Activated CD4-positive, alpha-beta memory T cell treated with anti-CD3 and anti-CD28 coated beads for 36 hours (primary cell): ENCODE measurements around the gene RTP5. TPM values are rescaled to one million over a fixed set of nuclear protein-coding genes. Genes with fewer than 3 reads are reported as not detected.

Source experiments
- CTCF ChIA-PET: fragments of 350-600 bp; sonication (Branson Sonifier 250); formaldehyde crosslinking; loops from one replicate; lab custom pipeline; 2021; ENCODE audit warnings: antibody characterized with exemption, inconsistent platforms; lab: Charles Lee
- POLR2A ChIA-PET: fragments of 350-600 bp; sonication (Branson Sonifier 250); formaldehyde crosslinking; loops from one replicate; lab custom pipeline; 2021; ENCODE audit warnings: antibody characterized with exemption; lab: Charles Lee
- DNase-seq: peaks from one replicate; pipeline ENCODE4 v3.0.0-alpha.2; 2020
- H3K27ac Mint-ChIP-seq: one replicate; pipeline ENCODE4 v1.8.0; 2021; ENCODE audit warnings: mixed read lengths
- H3K27me3 Mint-ChIP-seq: one replicate; pipeline ENCODE4 v1.8.0; 2021; ENCODE audit warnings: mixed read lengths
- H3K36me3 Mint-ChIP-seq: one replicate; pipeline ENCODE4 v1.8.0; 2021; ENCODE audit warnings: mixed read lengths
- H3K4me1 Mint-ChIP-seq: one replicate; pipeline ENCODE4 v1.8.0; 2021; ENCODE audit warnings: low read depth, mixed read lengths
- H3K4me3 Mint-ChIP-seq: one replicate; pipeline ENCODE4 v1.8.0; 2021; ENCODE audit warnings: mild to moderate bottlenecking, mixed read lengths
- H3K9me3 Mint-ChIP-seq: one replicate; pipeline ENCODE4 v1.8.0; 2021; ENCODE audit warnings: mixed read lengths
- intact Hi-C: fragments of 100-400 bp; cut with micrococcal nuclease; formaldehyde crosslinking; loops from one replicate; pipeline ENCODE4 v1.15.1; 2023
- total RNA-seq, 2 experiments: library from RNA; stranded (reverse); gene quantifications; one replicate each; pipeline ENCODE4 v1.2.3, GENCODE V29; 2021

The RTP5 gene
- total RNA-seq, 2 experiments from 2014 or later, result 0.10 to 0.12 TPM

DNA sequence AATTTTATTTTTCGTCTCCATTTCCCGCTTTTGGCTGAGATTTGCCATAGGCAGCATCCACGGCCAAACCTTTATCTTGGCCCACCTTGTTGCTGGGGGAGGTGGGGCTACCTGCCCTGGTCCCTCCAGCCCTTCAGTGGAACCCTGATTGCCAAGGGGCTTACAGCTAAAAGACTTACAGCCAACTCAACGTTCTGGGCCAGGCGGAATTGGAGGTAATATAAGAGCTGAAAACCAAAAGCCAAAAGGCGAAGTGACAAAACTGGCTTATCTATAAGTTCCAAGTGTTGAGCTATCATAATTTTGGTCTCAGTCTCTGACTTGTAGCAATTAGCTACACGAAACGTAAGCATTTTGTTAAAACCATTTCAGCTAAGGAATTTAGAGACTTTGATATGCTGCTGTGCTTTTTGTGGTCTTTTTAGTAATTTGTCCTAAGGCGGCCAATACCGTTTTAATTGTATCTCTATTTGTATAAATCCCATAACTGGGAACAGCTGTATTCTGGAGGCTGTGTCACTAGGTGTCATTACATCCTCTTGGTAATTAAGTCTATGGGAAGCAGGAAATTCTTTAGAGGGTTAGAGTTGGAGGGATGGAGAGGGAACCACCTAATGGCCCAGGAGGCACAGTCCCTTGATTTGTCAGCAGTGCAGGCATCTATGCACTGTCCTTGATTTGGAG lies 34.9 kb upstream of the RTP5 start:
- H3K27me3 Mint-ChIP-seq, result peaks cover 9% of the 10 kb centered on the region
- ChIA-PET CTCF (interaction anchor here (0.9 to 1.1 kb wide), 2 partner anchors 32 to 44 kb away, joined by 3 to 4 read pairs; no protein-coding TSS in a partner anchor), POLR2A (interaction anchor here (0.5 kb wide), 1 partner anchor 223 kb away, joined by 5 read pairs; no protein-coding TSS in a partner anchor)
- intact Hi-C loops, result no loop called here
- H3K36me3 Mint-ChIP-seq, result no peaks in the 10 kb centered on the region
- H3K9me3 Mint-ChIP-seq, result no peaks in the 10 kb centered on the region
- H3K27ac Mint-ChIP-seq, result no peak overlapping the region
- H3K4me3 Mint-ChIP-seq, result no peak overlapping the region
- DNase-seq, result no peak
- H3K4me1 Mint-ChIP-seq, result peaks cover 10% of the 10 kb centered on the region

DNA sequence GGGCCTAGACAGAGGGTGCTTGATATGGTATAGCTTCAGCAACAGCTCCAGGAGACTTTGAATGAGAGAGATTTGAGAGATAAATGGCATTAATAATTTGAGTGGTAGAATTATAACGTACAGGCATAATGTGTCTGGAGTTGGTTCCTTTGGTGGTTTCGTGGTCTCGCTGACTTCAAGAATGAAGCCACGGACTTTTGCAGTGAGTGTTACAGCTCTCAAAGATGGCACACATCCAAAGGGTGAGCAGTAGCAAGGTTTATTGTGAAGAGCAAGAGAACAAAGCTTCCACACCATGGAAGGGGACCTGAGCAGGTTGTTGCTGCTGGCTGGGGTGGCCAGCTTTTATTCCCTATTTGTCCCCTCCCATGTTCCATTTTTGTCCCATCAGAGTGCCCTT lies 33.9 kb upstream of the RTP5 start:
- Mint-ChIP-seq H3K4me1 (peaks cover 10% of the 10 kb centered on the region), H3K27ac (no peak overlapping the region), H3K9me3 (no peaks in the 10 kb centered on the region), H3K36me3 (no peaks in the 10 kb centered on the region), H3K27me3 (peaks cover 9% of the 10 kb centered on the region), H3K4me3 (no peak overlapping the region)
- peak; percentile 31 for DNase-seq
- ChIA-PET CTCF (interaction anchor here (1.0 to 1.1 kb wide), 2 partner anchors 31 to 43 kb away, joined by 4 to 6 read pairs; no protein-coding TSS in a partner anchor), POLR2A (no interaction called here)
- intact Hi-C loops, result no loop called here

DNA sequence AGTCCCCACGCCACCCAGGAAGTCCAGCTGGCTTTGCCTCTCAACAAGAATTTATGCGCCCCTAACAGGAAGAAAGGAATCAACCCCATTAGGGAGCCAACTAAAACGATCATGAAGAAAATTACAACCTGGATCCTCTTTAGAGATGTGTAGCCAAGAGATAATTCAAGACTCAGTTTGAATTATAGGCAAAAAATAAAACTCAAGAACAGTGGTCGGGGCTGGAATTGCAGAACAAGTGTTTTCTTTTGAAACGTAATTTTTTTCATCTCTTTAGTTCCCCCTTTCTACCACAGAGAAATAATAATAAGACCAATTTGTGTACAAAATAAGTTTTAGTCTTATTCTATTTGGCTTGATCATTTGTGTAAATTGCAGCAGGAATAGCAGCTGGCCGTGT lies 33.2 kb upstream of the RTP5 start:
- intact Hi-C loops, result no loop called here
- ChIA-PET CTCF (interaction anchor here (1.0 kb wide), 1 partner anchor 42 kb away, joined by 6 read pairs; no protein-coding TSS in a partner anchor), POLR2A (no interaction called here)
- no peak for DNase-seq
- Mint-ChIP-seq H3K27ac (no peak overlapping the region), H3K9me3 (no peaks in the 10 kb centered on the region), H3K36me3 (no peaks in the 10 kb centered on the region), H3K27me3 (peaks cover 9% of the 10 kb centered on the region), H3K4me3 (no peak overlapping the region), H3K4me1 (peaks cover 10% of the 10 kb centered on the region)

DNA sequence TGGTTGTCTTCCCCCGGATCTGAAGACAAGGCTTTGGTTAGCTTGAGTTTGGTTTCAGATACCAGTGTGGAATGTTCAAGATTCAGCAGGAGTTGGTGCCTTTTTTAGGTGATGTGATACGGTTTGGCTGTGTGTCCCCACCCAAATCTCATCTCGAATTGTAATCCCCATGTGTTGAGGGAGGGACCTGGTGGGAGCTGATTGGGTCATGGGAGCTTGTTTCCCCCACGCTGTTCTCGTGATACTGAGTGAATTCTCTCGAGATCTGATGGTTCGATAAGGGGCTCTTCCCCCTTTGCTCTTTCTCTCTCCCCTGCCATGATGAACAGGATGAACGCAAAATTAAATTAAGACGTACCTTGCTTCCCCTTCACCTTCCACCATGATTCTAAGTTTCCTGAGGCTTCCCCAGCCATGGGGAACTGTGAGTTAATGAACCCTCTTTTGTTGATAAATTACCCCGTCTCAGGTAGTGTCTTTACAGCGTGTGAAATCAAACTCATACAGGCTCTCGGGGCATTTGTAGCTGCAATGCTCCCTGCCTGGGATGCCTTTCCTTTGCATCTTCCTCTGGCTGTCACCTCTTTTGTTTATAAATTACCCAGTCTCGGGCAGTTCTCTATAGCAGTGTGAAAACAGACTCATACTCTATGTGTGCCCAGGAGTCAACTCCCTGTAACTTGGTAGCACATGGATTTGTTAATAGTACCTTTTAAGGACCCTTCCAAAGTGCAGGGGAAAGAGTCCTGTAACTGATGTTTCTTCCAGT lies 32.1 kb upstream of the RTP5 start:
- no peak overlapping the region for H3K27ac Mint-ChIP-seq
- no peaks in the 10 kb centered on the region for H3K9me3 Mint-ChIP-seq
- H3K4me1 Mint-ChIP-seq, result peaks cover 10% of the 10 kb centered on the region
- DNase-seq, result peak; percentile 4
- no peak overlapping the region for H3K4me3 Mint-ChIP-seq
- intact Hi-C loops, result no loop called here
- ChIA-PET CTCF (interaction anchor here (0.9 kb wide), 1 partner anchor 8 kb away, joined by 3 read pairs; no protein-coding TSS in a partner anchor), POLR2A (no interaction called here)
- H3K27me3 Mint-ChIP-seq, result peaks cover 9% of the 10 kb centered on the region
- no peaks in the 10 kb centered on the region for H3K36me3 Mint-ChIP-seq

DNA sequence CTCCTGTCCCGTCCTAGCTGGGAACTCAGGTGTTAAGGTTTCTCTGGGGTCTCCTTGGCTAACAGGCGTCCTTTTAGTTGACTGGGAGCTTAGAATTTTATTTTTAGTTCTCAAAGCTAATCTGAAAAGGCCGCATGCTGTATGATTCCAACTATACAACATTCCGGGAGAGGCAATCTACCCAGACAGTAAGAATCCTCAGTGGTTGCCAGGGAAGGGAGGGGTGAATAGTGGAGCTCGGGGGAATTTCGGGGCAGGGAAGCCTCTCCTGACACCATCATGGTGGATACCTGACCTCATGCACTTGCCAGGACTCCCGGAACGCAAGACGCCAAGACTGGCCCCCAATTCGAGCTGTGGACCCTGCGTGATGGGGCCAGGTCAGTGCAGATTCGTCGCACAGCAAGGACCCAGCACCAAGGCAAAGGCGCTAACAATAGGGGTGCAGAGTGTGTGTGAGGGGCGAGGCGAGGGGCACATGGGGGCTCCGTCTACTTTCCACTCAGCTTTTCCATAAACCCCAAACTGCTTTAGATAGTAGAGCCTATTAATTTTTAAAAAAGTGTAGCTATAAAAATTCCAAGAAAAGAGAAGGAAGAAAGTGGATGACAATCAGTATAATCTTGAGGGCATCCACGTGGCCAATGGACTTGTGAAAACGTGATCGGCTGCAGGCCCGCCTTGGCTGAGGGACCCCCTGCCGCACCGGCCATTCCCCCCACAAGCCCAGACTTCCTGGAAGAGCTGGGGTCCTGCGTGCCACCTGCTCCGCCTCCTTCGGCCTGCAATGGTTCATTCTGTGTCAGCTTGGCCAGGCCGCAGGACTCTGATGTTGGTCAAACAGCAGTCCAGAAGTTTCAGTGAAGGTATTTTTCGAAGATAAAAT lies 28.1 kb upstream of the RTP5 start:
- DNase-seq, result peak; percentile 4
- CTCF ChIA-PET, result interaction anchor here (1.3 to 1.5 kb wide), 3 partner anchors 16 to 139 kb away, joined by 3 read pairs; partner anchors contain the start of gene ING5

DNA sequence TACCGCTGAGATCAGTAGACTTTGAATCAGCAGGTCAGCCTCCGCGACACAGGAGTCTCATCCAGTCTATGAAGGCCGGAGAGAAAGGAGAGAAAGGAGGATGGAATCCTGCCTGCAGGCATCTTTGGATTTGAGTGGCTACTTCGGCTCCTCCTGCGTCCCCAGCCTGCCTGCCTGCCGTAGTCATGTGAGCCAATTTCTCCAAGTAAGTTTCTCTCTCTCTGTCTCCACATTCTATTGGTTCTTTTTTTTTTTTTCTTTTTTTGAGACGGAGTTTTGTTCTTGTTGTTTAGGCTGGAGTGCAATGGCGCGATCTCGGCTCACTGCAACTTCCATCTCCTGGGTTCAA lies 27.5 kb upstream of the RTP5 start:
- Mint-ChIP-seq H3K9me3 (no peaks in the 10 kb centered on the region), H3K4me1 (peaks cover 40% of the 10 kb centered on the region), H3K27me3 (peaks cover 9% of the 10 kb centered on the region), H3K27ac (no peak overlapping the region), H3K36me3 (peaks cover 6% of the 10 kb centered on the region), H3K4me3 (no peak overlapping the region)
- ChIA-PET CTCF (interaction anchor here (1.3 to 1.4 kb wide), 2 partner anchors 17 to 36 kb away, joined by 3 read pairs; no protein-coding TSS in a partner anchor), POLR2A (no interaction called here)
- DNase-seq, result no peak
- intact Hi-C loops, result loop anchor here (2.0 to 5.0 kb wide), 2 partner anchors 40 to 79 kb away; no protein-coding TSS in a partner anchor

More for the DNA sequence above, 28.1 kb upstream of the RTP5 start:
- POLR2A ChIA-PET, result interaction anchor here (1.4 kb wide), 1 partner anchor 38 kb away, joined by 5 read pairs; no protein-coding TSS in a partner anchor
- H3K4me3 Mint-ChIP-seq, result no peak overlapping the region
- H3K4me1 Mint-ChIP-seq, result peaks cover 36% of the 10 kb centered on the region
- no peaks in the 10 kb centered on the region for H3K9me3 Mint-ChIP-seq
- peaks cover 4% of the 10 kb centered on the region for H3K36me3 Mint-ChIP-seq
- peaks cover 7% of the 10 kb centered on the region for H3K27me3 Mint-ChIP-seq
- no peak overlapping the region for H3K27ac Mint-ChIP-seq
- intact Hi-C loops, result loop anchor here (2.0 to 5.0 kb wide), 2 partner anchors 39 to 79 kb away; no protein-coding TSS in a partner anchor

DNA sequence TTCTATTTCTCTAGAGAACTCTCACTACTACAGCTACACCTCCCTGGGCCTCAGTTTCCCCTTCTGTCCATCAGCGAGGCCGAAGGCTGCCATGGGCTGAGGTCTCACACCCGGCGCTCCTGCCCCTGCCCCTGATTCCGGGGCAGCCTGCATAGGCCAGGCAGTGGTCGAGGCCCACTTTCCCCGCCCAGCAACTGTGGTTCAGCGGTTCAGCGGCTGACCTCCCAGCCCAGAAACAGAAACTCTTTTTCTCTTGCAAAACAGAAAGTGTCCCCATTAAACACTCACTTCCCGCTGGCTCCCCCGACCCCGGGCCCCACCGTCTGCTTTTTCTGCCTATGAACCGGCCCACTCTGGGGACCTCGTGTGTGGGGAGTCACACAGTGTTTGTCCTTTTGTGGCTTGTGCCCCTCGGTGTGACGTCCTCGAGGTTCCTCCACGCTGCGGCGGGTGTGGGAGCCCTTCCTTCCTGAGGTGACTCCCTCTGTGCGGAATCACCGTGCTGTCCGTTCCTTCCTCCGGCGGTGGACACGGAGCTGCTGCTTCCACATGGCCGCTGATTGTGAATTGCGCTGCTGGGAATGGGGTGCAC lies 26.8 kb upstream of the RTP5 start:
- Mint-ChIP-seq H3K27me3 (peaks cover 7% of the 10 kb centered on the region), H3K36me3 (peaks cover 6% of the 10 kb centered on the region), H3K4me3 (peak overlapping the region; percentile 57), H3K27ac (peak overlapping the region; percentile 57), H3K4me1 (peaks cover 41% of the 10 kb centered on the region), H3K9me3 (no peaks in the 10 kb centered on the region)
- CTCF ChIA-PET, result no interaction called here
- intact Hi-C loops, result loop anchor here (2.0 to 5.0 kb wide), 2 partner anchors 40 to 80 kb away; no protein-coding TSS in a partner anchor
- POLR2A ChIA-PET, result no interaction called here
- DNase-seq, result peak; percentile 74

DNA sequence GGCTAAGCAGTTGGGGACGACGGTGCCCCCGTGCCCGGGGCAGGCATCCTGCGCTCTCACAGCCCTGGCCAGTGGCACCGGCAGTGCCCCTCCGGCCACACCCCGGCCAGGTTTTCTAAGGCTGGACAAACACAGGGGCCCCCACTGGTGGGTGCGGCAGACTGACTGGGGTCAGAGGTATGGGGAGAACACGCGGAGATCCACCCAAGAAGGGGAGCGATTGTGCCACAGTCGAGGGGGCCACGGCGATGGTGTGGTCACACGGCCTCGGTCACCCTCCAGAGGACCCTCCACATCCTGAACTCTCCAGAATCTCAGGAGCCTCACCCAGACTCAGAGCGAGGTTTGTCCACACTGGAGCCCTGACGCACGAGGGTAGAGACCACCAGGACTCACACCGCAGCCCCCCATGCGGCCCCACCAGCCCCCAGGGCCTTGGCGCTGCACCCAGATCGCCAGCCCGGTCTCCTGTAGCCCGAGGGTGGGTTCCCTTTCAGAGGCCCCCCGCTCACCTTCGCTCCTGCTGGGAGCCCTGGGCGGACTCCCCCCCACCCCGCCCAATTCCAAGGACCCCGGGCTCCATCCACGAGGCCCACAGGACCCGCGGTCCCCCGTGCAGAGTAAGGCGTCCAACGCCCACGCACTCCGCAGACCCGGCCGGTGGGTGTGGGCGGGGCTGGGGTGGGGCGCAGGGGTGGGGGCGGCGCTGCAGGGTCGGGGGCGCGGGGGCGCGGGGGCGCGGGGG lies 26.0 kb upstream of the RTP5 start:
- H3K36me3 Mint-ChIP-seq, result peaks cover 6% of the 10 kb centered on the region
- H3K27me3 Mint-ChIP-seq, result peaks cover 7% of the 10 kb centered on the region
- peaks cover 41% of the 10 kb centered on the region for H3K4me1 Mint-ChIP-seq
- CTCF ChIA-PET, result interaction anchor here (1.2 kb wide), 1 partner anchor 17 kb away, joined by 4 read pairs; no protein-coding TSS in a partner anchor
- H3K9me3 Mint-ChIP-seq, result no peaks in the 10 kb centered on the region
- POLR2A ChIA-PET, result interaction anchor here (0.6 to 1.9 kb wide), 8 partner anchors 16 to 143 kb away, joined by 3 to 21 read pairs (median 4); partner anchors contain the start of genes D2HGDH, ING5 and PDCD1
- intact Hi-C loops, result loop anchor here (1.0 to 5.0 kb wide), 4 partner anchors 16 to 81 kb away; no protein-coding TSS in a partner anchor
- H3K4me3 Mint-ChIP-seq, result peak overlapping the region; percentile 57
- no peak for DNase-seq
- peak overlapping the region; percentile 57 for H3K27ac Mint-ChIP-seq

DNA sequence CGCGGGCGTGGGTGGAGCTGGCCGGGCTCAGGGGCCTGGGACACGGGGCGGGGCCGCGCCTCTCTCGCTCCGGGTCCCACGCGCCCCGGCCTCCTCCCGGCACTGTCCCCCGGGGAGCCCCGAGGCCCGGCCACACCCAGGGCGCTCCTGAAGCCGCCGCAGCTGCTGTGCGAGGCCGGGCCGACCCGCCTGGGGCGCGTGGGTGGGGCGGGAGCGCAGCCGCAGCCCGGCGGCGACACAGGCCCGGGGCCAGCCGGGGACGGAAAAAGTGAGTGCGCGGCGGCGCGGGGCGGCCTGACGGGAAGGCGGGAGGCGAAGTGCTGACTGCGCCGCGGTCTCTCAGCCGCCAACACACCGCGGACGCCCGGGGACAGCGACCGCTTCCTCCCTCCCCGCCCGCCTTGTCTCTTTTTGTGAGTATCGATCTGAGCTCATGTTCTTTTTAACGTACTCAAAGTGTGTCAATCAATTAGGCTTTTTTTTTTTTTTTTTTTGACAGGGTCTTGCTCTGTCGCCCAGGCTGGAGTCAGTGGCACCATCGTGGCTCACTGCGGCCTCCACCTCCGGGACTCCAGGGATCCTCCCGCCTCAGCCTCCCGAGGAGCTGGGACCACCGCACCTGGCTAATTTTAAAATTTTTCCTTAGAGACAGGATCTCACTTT lies 25.3 kb upstream of the RTP5 start:
- H3K36me3 Mint-ChIP-seq, result peaks cover 6% of the 10 kb centered on the region
- peak overlapping the region; percentile 72 for H3K4me3 Mint-ChIP-seq
- peaks cover 5% of the 10 kb centered on the region for H3K27me3 Mint-ChIP-seq
- POLR2A ChIA-PET, result interaction anchor here (0.6 to 1.9 kb wide), 12 partner anchors 13 to 143 kb away, joined by 3 to 21 read pairs (median 4); partner anchors contain the start of genes D2HGDH, ING5 and PDCD1
- DNase-seq, result peak; percentile 94
- CTCF ChIA-PET, result interaction anchor here (1.1 to 2.7 kb wide), 3 partner anchors 16 to 110 kb away, joined by 4 to 9 read pairs (median 4); partner anchors contain the start of genes D2HGDH and RTP5
- H3K9me3 Mint-ChIP-seq, result no peaks in the 10 kb centered on the region
- H3K4me1 Mint-ChIP-seq, result peaks cover 39% of the 10 kb centered on the region
- peak overlapping the region; percentile 82 for H3K27ac Mint-ChIP-seq
- intact Hi-C loops, result loop anchor here (1.0 to 5.0 kb wide), 3 partner anchors 15 to 42 kb away; no protein-coding TSS in a partner anchor
